Stimulated activated CD4-positive, alpha-beta T cell treated with anti-CD3 and anti-CD28 coated beads, Interleukin-1b, Interleukin-23, amount 100 ng/mL, for 4 hours (primary cell): ENCODE data around the gene TMPRSS4.
"Not testable (repeated sequence)": the region's sequence is repeated elsewhere in the genome, so short reads cannot be mapped to it uniquely, and the experiment has no call there.

ENCODE experiments used
- DNase-seq, 2 donors: peaks; one replicate each; pipeline ENCODE4 v3.0.0-alpha.2; 2020; ENCODE audit warnings: low read depth in 2 of 2

The TMPRSS4 gene

DNA sequence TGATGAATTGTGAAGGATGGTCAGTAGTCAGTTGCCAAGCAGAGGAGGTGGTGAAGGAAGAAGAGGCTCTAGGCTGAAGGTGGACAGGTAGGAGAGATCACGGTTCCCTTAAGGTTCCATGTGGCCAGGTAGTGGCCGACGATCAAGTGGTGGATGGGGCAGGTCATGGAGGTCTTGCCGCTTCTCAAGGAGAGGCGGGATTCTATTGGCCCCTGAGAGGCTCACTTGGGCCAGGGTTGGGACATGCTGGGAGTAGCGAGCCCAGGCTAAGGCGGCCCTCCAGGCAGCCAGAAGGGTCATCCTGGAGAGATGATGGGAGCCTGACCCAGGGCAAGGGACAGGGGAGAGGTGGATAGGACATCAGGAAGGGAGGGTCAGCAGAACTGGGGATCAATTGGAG, 20.9 kb upstream of the TMPRSS4 start:
- no peak for DNase-seq

DNA sequence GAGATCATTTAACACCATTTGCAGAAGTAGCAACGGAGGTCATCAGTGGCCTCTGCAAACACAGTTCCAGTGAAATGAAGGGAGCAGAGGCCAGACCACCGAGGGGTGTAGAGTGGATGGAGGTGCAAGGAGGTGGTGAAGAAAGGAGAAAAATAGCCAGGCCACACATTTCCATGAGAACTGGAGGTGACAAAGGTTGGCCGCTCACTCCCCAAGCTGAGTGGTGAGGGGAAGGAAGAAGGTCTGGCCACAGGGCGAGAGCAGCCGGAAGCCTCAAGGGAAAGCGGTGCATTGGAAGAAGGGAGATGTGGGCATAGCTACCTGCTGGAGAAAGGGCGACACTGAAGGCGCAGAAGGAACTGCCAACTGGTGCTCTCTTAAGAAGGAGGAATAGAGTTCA, 20.1 kb upstream of the TMPRSS4 start:
- DNase-seq: no peak

DNA sequence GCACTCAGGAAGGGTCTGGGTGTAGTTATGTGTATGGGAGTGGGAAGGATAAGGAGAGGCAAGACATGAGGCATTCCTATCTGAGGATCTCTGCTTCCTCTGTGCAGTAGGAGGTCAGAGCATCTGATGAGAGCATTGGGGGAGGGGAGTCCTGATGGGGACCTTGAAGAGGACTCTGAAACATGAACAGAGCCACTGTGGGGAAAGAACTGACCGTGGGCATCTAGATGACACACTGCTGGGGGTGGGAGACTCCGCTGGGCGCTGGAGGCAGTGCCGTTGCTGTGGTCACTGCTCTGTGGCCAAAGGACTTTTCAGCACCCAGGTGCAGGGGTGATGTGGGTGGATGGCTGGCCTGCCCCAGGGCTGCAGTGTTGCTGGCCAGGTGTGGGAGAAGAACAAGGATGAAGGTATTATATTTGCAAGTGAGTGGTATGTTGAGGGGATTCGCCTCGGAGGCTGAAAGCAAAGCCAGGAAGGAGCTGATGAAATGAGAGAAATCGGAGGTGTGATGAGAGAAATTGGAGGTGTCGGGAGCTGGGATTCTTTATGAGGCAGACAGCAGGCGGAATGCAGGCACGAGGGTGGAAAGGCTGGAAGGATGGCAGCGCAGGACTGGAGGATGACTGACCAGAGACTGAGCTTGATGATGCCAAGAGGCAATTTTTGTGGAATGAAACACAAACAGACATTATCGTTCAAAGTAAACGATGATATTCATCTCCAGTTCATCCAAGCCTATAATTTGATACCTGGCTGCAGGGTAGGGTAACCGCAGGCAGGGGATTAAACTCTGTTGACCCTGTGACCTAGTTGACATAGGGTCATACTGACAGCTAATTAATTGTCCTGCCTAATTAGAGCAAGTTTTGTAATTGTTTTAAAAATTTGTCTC, 19.4 kb upstream of the TMPRSS4 start:
- DNase-seq: no peak

DNA sequence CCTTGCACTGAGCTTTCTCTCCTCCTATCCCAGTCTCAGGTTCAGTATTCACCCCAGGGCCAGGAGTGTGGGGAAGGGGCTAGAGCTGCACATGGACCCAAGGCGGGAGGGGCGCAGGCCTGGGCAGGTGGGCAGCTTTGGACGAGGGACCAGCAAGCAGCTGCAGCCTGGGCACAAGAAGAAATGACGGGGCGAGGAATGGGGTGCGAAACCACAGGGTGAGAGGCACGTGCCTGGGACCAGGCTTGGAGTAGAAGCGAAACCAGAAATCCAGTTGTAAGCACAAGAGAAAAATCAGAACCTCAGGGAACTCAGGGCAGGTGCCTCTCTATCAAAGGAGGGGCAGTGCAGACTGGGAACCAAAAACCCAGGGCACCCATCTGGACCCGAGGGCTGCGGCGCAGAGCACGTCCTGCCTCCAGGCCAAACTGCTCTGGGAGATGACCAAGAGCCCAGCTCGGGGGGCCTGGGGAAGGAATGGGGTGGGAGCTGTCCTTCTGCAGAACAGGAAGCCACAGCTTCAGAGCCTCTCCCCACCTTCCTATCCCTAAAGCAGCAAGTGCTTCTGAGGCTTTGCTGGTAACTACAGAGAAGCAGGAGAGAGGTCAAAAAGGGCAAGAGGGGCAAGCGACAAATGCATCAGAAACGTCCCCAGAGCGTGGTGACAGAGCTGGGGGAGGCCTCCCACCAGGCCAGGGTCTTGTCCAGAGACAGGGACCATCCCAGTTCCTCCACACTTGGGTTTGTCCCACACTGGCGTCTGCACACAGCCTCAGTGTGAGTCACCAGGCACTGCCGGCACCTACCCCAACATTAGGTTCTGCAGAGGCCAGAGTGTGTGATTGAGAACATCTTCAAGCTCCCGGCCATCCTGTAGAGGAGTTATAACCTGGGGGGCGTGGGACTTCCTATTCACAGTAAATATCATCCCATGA, 18.3 kb upstream of the TMPRSS4 start:
- no peak for DNase-seq

DNA sequence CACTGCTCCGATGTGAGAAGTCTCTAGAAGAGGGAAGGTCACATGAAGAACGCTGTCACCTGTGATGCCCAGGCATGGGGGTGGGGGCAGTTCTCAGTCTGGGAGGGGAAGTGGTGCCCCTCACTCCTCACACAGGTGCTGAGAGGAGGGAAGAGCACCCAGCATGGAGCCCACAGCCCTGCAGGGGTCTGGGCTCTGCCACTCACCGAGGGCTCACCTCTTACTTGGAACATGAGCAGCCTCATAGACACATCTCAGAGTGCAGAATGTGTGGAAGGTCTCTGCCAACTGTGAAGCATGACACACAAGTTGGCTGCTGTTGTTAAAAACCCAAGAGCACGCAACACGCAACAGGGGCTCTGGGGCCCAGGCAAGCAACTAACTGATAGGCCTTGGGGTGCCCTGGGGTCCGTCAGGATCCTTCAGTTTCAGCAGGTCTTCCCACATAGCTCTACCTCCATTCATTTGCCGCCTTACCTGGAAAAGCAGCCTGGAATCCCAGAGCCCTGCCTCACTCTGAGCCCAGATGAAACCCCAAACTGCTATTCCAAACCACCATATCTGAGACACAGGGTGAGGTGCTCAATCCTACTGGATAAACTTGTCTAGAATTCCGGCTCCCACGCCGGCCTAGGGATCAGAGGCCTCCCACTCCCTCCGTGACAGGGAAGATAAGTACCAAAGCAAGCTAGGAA, 17.5 kb upstream of the TMPRSS4 start:
- DNase-seq: no peak

DNA sequence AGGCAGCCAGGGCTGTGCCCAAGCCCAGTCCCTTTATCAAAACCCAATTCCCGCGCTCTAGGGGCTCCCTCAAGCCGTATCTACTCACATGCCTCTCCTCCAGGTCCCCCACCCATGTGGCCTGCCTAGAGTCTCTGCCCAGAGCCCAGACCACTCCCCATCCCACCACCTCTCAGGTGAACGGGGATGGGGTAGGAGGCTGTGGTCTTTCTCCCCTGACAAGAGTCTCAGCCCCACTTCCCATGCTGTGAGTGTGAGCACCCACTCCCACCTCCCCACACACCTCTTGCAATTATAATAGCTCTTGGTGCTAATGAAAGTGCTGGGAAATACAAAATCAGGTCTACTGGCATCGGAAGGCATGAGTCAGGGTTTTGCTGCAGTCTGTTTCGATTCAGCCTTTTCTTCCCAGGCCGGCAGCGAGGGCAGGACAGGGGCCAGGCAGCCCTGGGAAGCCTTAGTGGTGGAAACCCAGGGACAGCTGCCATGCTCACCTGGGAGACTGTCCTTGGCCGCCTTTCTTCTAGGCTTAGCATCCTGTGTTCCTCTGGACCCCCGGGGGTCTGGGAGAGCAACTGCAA, 16.7 kb upstream of the TMPRSS4 start:
- no peak for DNase-seq

DNA sequence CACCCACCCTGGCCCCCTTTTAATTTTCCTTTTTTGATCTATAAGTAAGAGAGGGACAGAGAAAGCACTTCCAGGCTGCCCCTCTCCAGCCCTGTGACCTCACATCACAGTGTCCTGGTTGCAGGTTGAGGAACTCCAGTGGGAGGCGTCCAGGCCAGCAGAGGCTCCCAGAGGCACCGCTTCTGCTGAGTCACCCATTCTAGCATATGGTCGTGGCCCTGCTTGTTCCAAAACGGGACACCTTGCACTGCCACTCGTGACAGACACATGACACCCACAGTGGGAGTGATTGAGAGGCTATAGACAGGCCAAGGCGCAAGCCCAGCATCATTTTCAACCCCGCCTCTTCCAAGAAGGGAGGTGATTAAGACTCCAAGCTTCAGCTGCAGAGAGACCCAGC, 16.0 kb upstream of the TMPRSS4 start:
- no peak for DNase-seq

DNA sequence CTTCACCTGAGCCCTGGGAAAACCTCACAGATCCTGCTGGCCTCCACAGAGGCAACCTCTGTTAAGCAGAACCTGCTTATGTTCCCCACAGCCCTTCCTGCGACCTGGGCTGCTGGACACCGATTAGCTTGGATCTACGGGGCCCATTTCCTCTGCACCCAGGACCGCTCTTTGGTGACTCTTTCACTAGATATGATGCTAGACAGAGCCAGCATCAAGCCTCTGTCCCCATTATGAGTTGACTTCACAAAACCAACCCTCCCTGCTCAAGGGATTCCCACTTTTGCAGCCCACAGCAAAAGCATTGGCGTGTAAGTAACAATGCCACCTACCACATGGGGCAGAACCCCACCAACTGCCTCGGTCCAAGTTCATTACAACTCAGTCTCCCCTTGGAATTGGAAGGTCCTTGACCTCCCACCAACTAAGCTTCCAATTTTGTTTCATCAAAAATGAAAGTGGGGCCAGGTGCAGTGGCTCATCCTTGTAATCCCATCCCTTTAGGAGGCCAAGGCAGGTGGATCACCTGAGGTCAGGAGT, 15.2 kb upstream of the TMPRSS4 start:
- no peak for DNase-seq

DNA sequence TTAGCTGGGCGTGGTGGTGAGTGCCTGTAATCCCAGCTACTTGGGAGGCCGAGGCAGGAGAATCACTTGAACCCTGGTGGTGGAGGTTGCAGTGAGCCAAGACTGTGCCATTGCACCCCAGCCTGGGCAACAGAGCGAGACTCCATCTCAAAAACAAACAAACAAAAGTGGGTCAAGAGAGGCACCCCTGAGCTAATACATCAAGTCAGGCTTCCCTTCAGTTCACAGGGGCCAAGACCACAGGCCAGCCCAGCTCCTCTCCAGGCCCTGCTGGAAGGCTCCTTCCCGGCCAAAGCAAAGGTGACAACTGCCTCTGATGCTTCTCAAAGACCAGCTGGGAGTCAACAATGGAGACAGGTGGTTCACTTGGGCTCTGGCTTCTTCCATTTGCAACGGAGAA, 14.7 kb upstream of the TMPRSS4 start:
- not testable (repeated sequence) for DNase-seq

DNA sequence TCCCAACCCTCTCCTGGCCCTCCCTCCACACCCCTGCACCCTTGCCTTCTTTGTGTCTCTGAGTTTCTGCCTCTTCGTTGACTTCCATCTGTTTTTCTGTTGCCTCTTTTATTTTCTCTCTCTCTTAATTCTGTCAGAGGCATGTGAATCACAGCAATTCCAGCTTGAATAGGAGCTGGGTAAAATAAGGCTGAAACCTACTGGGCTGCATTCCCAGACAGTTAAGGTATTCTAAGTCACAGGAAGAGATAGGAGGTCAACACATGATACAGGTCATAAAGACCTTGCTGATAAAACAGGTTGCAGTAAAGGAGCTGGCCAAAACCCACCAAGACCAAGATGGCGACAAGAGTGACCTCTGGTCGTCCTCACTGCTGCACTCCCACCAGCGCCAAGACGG, 14.2 kb upstream of the TMPRSS4 start:
- not testable (repeated sequence) for DNase-seq

DNA sequence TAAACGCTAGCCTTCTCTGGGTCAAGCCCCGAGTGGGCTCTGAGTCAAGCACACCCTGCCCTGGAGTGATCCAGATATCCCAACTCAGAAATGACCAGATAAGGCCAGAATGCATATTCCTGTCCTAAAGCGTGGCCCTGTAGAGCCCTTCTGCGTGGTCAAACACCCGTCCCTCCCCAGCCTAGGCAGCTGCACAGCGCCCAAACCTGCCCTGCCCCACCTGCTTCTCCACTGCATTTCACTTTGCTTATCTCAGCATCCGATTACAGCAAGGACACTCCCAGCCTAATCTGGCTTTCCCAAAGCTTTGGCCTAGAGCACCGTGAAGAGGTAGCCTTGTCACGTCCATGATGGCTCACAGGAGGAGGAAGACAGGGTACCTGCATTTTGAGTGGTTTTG, 11.9 kb upstream of the TMPRSS4 start:
- no peak for DNase-seq

DNA sequence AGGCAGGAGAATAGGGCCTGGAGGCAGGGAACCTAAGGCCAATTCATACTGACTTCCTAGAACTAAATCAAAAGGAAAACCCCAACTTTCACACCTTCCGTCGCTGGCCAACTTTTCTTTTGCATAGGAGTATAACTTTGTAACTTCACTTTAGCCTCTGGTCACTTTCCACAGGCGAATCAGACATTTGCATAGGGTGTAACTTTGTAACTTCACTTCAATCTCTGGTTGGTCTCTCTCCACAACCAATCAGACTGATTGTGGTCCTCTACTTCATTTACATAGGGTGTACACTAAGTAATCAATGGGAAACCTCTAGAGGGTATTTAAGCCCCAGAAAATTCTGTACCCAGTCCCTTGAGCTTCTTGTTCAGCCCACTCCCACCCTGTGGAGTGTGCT, 11.5 kb upstream of the TMPRSS4 start:
- no peak for DNase-seq

DNA sequence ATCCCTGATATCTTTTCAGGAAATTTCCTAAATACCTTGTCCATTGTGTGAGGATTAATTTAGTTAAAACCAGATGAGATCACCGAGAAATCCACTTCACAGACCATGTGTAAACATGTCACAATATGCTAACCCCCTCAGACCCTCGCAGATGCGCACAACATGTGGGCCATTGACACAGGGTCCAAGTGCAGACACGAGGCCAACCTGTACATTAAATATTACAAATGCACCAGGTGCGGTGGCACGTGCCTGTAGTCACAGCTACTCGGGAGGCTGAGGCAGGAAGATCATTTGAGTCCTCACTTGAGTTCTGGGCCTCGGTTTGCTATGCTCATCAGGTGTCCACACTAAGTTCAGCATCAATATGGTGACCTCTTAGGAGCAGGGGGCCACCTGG, 9.9 kb upstream of the TMPRSS4 start:
- DNase-seq: no peak

DNA sequence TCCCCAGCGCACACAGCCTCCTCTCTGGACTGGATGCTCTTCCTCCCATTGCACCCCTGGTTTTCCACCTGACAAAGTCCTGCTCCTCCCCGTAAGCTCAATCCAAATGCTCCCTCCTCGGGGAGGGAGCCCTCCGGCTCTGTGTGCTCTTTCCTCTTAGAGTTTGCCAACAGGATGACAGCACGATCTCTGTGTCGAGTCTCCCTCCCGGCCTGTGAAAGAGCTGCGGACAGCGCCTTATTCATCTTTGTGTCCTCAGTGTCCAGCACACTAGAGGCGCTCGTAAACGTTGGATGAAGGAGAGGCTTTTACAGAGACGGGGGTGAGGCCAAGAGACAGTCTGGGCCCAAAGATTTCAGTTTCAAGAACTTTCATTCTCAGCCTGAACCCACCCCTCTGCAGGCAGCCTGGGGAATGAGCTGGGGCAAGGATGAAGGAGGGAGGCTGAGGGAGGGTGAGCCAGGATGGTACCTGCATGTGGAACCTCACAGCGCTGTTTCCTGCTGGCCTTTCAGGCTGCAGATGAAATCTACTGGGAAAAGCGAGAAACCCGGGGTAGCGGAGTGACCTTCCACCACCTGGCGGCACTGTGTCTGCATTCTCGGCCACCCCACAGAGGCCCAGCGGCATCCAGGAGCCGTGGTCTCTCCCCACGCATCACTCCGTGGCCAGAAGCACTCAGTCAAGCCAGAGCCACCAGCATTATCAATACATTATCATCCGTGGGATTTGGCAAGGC, 8.5 kb upstream of the TMPRSS4 start:
- DNase-seq: no peak

DNA sequence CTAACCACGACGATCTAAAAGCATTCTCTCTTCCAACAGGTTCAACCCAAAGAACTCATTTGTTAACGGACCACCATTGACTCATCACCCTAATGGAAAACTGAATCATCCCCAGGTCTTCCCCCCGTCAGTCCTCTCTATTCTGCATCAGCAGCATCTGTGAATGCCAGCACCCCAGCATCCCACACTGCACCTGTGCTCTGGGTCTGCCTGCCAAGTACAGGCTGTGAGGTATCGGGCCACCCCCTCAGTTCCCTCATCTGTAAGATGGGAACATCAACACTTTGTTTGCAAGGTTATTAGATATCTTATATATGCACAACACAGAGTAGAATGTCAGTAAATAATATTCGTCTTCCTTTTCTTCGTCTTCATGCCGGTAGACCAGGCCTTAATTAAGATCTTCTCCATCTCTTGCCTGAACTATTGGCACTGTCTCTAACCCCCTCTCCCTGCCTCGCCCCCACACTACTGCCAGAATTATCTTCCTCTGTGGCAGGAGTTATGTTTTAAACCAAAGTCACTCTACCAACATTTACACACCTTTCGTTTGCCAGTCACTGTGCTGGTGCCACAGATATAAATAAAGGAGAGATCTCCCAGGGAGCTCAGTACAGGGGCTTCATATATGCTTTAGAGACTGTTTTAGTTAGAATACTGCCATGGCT, 7.8 kb upstream of the TMPRSS4 start:
- no peak for DNase-seq

DNA sequence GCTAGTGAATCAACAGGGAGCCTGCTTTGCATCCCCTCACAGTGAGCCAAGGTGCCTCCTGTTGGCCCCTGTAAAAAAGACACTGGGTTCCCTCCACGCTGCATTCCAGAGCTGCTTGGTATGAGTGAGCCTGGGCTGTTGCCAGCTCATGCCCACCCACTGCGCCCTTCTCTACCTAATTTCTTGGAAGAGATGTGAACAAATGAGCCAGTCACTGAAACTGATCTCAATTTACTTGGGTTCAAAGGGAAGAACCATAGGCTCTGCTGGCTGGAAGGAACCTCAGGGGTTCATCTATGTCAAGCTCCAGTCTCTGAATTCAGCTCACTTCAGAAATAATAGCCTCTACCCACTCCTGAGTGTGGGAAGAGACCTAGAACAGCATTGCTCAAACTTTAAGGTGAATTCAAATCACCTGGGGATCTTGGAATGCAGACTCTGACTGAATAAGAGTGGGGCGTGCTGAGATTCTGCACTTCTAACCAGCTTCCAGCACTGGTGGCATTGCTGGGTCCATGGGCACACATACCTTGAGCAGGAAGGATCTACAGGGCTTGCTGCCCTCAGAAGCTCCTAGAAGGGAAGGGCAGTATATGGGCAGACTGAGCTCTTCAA, 5.4 kb upstream of the TMPRSS4 start:
- DNase-seq: no peak

DNA sequence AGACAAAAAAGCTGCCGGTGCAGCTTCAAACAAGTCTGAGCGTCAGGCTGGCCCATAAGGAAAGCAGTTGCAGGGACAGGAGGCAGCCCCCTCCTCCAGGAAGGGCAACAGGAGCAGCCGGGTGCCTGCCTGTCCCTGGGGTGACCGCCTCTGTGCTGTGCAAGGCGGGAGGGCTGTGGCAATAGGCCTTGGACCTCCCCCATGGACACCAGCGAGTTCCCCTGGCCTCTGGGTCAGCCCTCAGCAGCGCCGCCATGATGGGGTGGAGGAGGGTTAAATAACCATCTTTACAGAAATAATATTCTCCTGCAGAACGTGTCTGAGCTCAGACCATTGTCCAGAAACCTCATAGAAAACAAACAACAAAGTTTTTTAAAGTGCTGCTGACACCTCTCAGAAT, 3.3 kb upstream of the TMPRSS4 start:
- no peak for DNase-seq

DNA sequence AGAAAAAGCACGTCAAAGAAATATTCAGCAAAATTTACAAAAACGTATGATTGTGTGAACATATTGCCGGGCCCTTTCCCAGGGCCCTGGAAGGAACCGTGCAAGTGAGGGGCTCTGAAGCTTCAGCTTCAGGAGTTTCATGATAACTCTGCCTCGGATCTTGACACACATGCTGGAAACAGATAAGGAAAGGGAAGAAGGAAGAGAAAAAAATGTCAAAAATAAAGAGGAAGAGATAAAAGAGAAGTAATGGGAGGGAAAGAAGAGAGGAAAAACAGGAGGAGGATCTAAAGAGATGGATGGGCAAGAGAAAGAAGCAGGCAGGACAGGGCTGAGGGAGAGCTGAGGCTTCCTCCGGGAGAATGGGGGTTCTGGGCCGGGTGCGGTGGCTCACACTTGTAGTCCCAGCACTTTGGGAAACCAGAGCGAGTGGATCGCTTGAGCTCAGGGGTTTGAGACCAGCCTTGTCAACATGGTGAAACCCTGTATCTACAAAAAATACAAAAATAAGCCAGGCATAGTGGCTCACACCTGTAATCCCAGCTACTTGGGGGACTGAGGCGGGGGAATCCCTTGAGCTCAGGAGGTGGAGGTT, 2.7 kb upstream of the TMPRSS4 start:
- DNase-seq: no peak

DNA sequence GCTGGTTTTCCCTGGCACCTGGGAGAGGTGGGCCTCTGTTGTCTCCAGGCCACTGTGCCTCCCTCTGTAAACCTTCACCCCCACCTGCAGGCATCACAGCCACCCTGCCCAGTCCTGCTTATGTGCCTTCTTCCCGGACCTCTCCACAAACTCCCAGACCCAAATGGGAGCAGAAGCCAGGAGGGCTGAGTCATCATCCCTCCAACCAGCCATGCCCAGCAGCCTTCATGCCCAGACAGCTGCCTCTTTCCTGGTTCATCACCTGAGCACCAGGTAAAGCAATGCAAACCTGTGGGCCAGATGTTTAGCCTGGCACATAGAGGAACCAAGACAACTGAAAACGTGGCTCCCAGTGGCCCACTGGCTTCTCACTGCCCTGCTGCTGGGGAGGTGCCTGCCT, 2.1 kb upstream of the TMPRSS4 start:
- DNase-seq: no peak
